Progenitor cell of endocrine pancreas (in vitro differentiated cells): ENCODE data around the gene PSMB9. TPM values are rescaled to one million over a fixed set of nuclear protein-coding genes. Genes with fewer than 3 reads are reported as not detected.

Experiments
- DNase-seq: peaks from one replicate; pipeline ENCODE4 v3.0.0; 2021; ENCODE audit warnings: low spot score; ENCODE audit not compliant: unreplicated experiment
- H3K27ac Mint-ChIP-seq: 2 replicates; pipeline ENCODE4 v1.8.0; 2021; ENCODE audit warnings: mild to moderate bottlenecking, moderate library complexity, mixed read lengths
- H3K27me3 Mint-ChIP-seq: 2 replicates; pipeline ENCODE4 v1.8.0; 2021; ENCODE audit warnings: mixed read lengths
- H3K36me3 Mint-ChIP-seq: 2 replicates; pipeline ENCODE4 v1.8.0; 2022; ENCODE audit warnings: mixed read lengths; ENCODE audit not compliant: insufficient read depth
- H3K4me1 Mint-ChIP-seq: 2 replicates; pipeline ENCODE4 v1.8.0; 2021; ENCODE audit warnings: low read depth, mixed read lengths
- H3K4me3 Mint-ChIP-seq: 2 replicates; pipeline ENCODE4 v1.8.0; 2021; ENCODE audit warnings: low read depth, mild to moderate bottlenecking, moderate library complexity, mixed read lengths
- H3K9me3 Mint-ChIP-seq: 2 replicates; pipeline ENCODE4 v1.8.0; 2021; ENCODE audit warnings: low read depth, mixed read lengths
- total RNA-seq: library from RNA; stranded (reverse); gene quantifications from 2 replicates; pipeline ENCODE4 v1.2.1, GENCODE V29; 2021
- TF ChIP-seq, protein P1 (sequence below): fragments of 200-600 bp; sonication (generic); IDR thresholded peaks from one replicate; pipeline ENCODE4 v1.5.0; 2021; ENCODE audit warnings: antibody characterized with exemption, mild to moderate bottlenecking; ENCODE audit not compliant: unreplicated experiment

The PSMB9 gene
- total RNA-seq, 1 donor from 2014 or later: not detected

DNA sequence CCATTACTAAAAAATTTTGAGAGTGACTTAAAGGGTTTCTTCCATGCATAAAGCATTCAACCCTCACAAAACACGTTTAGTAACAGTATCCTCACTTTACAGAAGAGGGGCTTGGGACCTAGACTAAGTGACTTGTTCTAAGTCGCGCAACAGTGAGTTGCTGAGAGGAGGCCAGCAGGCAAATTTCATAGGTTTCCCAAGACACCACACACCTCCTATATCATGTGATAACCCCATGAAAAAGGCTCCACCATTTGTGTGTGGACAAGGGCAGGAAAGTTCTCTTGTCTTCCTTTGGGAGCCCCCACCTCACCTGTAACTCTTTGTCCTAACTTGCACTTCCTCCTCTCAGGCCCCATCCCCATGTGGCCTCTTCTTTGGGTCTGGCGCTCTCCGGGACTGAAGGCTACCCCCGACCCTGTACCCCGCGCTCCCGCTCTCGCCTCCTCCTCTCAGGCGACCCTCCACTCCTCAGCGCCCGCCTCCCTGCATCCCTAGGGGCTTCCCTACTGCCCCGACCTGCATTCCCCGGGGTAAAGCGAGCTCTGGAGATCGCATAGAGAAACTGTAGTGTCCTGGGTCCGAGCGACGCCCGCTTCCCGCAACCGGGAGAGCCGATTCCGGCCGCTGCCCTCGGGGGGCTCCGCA is 10.5 kb upstream of the PSMB9 start:
- H3K4me3 Mint-ChIP-seq: peak overlapping the region; percentile 79
- no peak for DNase-seq
- H3K4me1 Mint-ChIP-seq: peaks cover 8% of the 10 kb centered on the region
- H3K27me3 Mint-ChIP-seq: peaks cover 83% of the 10 kb centered on the region
- TF ChIP-seq, protein P1, sequence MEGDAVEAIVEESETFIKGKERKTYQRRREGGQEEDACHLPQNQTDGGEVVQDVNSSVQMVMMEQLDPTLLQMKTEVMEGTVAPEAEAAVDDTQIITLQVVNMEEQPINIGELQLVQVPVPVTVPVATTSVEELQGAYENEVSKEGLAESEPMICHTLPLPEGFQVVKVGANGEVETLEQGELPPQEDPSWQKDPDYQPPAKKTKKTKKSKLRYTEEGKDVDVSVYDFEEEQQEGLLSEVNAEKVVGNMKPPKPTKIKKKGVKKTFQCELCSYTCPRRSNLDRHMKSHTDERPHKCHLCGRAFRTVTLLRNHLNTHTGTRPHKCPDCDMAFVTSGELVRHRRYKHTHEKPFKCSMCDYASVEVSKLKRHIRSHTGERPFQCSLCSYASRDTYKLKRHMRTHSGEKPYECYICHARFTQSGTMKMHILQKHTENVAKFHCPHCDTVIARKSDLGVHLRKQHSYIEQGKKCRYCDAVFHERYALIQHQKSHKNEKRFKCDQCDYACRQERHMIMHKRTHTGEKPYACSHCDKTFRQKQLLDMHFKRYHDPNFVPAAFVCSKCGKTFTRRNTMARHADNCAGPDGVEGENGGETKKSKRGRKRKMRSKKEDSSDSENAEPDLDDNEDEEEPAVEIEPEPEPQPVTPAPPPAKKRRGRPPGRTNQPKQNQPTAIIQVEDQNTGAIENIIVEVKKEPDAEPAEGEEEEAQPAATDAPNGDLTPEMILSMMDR: no peak
- H3K9me3 Mint-ChIP-seq: no peaks in the 10 kb centered on the region
- no peak overlapping the region for H3K27ac Mint-ChIP-seq
- no peaks in the 10 kb centered on the region for H3K36me3 Mint-ChIP-seq

DNA sequence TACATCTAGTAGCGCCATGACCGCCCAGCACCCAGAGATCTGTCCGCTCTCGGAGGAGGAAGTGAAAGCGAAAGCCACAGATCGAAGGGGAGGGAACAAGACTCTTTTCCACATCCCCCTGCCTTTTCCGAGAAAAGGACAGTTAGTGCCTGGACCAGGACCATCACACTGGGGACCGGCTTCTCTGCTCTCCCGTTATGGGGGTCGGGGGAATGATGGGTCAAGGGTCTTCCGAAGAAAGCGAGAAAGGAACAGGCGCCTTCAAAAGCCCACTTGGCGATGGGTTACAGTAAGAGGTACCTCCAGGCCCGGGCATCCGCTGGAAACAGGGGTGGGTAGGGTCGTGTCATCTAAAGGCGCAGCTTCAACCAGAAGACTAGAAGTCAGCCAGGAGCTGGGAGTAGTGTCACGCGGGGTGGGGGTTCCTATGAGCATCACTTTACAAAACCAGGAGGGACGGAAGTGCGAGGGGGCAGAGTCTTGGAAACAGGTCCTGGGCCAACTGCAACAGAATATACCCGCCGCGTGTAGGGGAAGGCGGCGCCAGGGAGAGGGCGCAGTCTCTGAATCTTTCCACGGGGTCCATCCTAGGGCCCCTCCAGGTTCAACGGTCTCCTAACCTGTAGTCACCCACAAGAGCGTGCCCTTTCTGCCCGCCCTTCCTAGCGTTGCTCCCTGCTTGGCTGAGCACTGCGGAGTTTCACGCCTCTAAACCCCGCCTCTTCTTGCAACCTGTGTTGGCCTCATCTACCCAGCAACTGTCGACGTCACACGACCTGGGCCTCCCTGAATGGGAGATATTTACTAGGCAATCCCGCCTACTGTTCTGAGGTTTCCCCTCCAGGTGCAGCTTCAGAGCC is 9.8 kb upstream of the PSMB9 start, which contains the start of gene PSMB8:
TSS of gene PSMB8 (minus strand) at position 69 of the 860 bp plus-strand sequence. CDS start at position 18, 51 bp downstream.
- TF ChIP-seq, protein P1: no peak
- H3K27me3 Mint-ChIP-seq: peaks cover 91% of the 10 kb centered on the region
- H3K4me3 Mint-ChIP-seq: peak within 1 kb of the TSS; percentile 79
- peaks cover 8% of the 10 kb centered on the region for H3K4me1 Mint-ChIP-seq
- H3K36me3 Mint-ChIP-seq: no peaks in the 10 kb centered on the region
- peak within 1 kb of the TSS; percentile 73 for H3K27ac Mint-ChIP-seq
- peak; percentile 87 for DNase-seq
- no peaks in the 10 kb centered on the region for H3K9me3 Mint-ChIP-seq

DNA sequence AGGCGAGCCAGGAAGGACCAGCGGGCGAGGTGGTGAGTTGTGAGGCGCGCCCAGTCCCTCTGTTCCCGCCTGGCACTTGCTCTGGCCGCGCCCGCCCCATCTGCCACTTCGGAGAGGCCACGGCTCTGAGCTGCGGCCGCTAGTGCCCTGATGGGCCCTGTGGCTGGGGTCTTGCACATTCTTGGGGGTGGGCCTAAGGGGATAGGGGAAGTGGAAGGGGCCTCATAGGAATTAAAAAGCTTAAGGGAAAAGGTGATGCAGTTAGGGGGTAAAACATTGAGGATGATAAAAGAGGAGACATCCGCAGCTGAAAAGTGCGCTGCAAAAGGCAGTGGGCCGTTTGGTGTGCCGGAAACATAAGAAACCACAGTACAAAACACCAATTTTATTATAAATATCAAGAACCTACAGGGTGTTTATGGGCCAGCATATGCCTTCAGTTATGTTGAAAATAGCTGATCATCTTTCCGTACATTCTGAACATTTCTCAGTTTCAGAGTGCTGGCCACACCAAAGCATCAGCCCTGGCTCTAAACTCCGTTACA is 9.1 kb upstream of the PSMB9 start:
- Mint-ChIP-seq H3K4me3 (peak overlapping the region; percentile 79), H3K36me3 (no peaks in the 10 kb centered on the region), H3K9me3 (no peaks in the 10 kb centered on the region), H3K27ac (peak overlapping the region; percentile 73), H3K27me3 (peaks cover 94% of the 10 kb centered on the region), H3K4me1 (peaks cover 8% of the 10 kb centered on the region)
- no peak for DNase-seq
- TF ChIP-seq, protein P1: no peak

DNA sequence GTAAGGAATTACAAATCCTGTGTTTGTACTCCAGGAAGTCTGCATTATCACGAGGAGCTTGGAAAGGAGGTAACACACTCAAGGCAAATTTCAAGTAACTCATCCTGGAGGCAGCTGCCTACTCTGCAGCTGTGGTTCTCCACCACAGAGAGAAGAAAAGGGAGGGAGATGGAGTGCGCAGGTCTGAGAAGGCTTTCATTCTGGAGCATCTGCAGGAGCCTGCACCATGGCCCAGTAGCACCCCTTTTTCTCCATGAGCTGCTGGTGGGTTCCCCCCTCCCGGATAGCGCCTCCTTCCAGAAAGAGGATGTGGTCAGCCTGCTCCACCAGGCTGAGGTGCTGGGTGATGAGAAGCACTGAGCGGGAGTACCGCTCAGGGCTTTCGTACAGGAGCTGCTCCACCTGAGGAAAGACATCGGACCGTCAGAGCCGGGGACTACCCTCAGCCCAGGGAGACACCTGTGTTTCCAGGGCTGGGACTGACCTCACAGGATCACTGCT is 8.6 kb upstream of the PSMB9 start:
- Mint-ChIP-seq H3K4me3 (no peak overlapping the region), H3K27ac (no peak overlapping the region), H3K36me3 (no peaks in the 10 kb centered on the region), H3K27me3 (peaks cover 94% of the 10 kb centered on the region), H3K9me3 (no peaks in the 10 kb centered on the region), H3K4me1 (peaks cover 8% of the 10 kb centered on the region)
- no peak for DNase-seq
- TF ChIP-seq, protein P1: no peak

DNA sequence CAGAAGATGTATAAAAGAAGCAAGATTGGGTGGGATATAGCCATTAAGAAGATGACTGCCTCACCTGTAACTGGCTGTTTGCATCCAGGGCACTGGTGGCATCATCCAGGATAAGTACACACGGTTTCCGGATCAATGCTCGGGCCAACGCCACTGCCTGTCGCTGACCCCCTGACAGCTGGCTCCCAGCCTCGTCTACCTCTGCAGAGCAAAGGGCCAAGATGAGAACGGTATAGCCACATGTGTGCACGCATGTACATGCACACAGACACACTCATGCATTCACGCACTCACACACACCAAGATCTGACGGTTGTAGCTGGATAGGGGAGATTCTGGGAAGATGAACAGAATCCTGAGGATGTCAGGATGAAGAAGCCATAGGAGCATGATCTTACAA is 7.0 kb upstream of the PSMB9 start:
- Mint-ChIP-seq H3K27me3 (peaks cover 95% of the 10 kb centered on the region), H3K9me3 (no peaks in the 10 kb centered on the region)

More for the DNA sequence above, 7.0 kb upstream of the PSMB9 start:
- no peak overlapping the region for H3K4me3 Mint-ChIP-seq
- H3K27ac Mint-ChIP-seq: no peak overlapping the region
- H3K36me3 Mint-ChIP-seq: no peaks in the 10 kb centered on the region
- no peak for DNase-seq
- TF ChIP-seq, protein P1: no peak
- peaks cover 8% of the 10 kb centered on the region for H3K4me1 Mint-ChIP-seq
